ENCODE data around the gene SEMA3G.

Gene SEMA3G

DNA sequence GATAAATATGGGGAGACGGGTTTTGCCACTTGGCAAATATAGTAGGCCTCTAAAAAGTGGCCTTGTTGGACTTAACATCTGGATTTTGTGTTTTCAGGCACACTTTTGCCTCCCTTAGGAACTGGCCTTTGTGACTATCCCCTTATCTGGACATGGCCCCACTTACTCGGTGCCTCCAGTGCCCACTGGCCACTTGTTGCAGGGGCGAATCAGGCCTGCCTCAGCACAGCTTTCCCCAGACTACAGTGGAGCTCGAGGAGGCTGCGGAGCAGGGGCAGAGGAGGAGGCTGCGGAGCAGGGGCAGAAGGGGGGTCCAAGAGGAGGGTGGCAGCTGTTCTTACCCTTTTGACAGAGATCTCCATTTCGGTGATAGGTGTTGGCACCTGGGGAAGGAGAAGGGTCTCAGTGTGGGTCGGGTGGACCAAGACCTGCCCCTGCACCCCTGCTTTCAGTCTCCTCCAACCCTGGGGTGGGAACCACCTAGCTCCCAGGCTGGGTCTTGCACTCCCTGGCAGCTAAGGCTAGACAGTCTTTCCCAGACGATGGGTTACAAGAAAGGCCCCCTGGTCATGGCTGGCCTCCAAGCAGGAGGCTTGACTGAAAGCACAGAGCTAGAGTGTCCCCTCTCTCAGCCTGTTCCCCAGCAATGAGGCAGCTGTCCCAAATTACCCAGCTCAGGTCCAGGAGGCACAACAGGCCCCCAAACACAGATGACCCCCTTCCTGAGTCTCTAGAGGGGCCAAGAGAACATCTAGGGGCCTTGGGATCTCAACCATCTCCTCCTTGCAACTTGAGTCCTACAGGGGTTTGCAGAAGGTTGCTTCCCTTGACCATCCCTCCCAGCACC lies 6.1 kb downstream of the SEMA3G start:
- no peak for DNase-seq

DNA sequence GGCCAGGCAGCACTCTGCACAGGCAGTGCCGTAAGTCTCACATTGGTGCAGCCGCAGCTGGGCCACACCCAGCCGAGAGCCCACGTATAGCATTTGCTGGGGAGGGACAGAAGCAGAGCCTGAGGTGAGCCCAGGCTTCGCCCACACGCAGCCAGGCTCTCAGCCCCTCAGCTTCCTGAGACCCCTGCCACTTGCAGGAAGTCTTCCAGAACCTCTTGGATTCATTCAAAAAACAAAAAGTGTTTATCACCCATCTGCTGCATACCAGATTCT lies 6.9 kb downstream of the SEMA3G start:
- no peak for DNase-seq

DNA sequence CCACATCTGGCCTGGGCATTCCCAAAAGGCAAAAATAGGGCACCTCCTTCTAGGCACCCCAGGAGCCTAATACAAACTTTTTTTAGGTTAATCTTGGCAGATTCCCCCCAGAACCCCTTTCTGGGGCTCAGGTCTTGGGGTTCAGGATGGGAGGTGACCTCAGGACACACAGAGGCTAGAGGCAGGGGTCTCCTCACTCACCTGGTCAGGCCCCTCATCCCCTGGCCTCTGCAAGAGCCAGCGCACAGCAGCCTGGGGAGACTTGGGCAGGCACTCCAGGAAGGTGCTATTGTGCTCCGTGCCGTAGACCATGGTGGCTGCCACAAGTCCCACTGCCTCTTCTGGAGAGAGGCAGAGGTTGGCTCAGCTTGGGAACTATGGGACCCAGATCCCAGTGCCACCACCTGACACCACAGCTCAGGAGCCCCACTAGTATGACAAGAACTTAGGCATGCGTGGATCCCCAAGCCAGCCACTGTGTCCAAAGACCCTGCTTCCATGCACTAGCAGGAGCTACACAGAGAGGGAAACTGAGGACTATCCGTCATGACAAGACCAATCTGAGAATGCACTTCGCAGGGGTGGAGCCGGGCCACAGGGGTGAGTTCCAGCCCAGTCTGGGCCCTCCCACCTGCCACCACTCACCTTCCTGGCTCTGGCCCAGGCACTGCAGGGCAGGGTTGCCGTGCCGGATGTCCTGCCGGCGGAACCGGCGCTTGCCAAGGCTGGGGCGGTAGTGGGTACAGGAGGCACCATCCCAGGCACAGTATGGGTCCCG lies 7.4 kb downstream of the SEMA3G start:
- DNase-seq, result no peak

DNA sequence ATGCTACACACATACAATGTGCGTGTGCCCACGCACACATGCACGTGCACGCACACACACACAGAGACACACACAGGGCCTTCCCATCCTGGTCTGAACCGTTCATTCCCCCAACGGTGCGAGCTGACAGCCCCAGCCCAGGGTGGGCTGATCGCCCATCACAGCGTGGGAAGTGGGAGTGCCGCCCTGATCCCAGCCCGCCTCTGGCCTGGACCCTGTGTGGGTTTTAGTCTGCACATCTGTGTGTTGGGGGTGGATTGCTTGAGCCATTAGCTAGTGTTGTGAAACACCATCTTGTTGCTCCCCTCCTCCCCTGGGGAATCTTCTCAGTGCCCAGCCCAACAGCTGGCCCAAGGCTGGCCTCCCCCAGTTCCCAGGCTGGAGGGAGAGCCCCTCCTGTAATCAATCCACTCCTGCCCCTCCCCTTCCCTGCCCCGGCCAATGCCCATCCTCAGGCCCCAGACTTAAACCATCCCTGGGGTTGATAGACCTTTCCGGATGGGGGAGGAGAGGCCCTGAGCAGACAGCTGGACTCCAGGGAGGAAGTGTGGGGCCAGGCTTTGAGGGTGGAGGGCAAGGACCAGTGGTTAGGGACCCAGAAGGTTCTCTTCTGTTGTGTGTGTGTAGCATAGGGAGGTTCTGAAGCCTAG lies 8.3 kb downstream of the SEMA3G start:
- DNase-seq, result no peak

DNA sequence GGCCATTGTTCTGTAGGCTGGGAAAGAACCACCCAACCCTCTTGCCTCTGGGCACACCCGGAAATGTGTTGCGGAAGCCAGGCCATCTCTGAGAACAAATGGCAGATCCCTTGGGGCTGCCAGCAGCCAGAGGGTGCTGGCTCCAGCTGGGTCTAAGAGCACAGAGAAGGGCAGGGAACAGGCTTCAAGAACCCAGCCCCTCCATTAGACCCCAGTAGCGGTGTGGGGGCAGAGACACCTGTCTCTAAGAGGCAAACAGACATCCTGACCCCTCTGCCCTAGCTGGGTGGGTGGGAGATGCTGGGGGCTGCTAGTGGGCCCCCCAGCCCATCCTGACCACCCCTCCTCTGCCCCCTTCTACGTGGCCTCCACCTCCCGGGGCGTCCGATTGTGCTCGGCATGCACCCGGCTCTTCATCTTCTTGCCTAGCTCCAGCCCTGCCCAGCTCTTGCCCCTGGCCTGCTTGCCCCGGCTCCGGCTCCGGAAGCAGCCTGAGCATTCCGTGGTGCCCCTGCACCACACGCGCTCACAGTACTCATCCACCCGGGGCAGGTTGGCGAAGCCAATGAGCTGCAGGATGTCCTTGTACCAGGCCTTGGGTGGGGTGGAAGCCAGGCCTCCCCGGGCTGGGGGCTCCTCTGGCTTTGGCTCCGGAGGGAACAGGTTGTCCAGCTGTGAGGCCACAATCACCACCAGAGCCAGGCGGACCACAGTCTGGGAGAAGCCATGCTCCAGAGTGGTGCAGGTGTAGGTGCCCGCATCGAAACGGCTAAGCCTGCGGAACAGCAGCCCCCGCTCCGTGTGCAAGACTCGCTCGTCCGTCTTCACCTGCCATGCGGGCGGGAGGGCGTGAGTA lies 9.4 kb downstream of the SEMA3G start:
- no peak for DNase-seq

DNA sequence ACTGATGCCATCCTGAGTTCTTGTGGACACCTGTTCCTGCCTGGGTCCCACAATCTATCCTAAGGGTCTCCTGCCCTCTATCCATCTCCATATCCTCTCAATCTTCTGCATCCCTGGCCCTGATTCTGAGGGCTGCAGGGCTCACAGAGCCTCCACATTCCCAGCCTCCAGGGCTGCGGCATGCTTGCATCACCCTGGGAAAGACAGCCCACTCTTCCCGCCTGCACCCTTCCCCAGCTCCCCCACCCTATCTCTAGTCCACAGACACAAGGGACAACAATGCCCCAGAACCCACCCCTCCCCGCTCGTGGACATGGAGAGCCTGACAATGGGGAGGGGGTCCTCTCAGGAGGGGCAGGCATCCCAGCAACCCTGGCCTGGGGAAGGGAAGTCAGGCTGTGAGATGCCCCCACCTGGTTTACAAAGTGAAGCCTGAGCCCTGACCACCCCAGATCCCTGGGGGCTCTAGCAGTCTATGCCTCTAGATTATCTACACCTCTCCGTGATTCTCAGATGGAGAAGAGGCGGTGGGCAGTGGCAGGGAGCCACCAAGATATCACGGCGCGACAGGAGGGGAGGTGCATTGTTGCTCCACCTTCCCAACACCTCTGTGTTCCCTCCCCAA lies 10.3 kb downstream of the SEMA3G start:
- no peak for DNase-seq

DNA sequence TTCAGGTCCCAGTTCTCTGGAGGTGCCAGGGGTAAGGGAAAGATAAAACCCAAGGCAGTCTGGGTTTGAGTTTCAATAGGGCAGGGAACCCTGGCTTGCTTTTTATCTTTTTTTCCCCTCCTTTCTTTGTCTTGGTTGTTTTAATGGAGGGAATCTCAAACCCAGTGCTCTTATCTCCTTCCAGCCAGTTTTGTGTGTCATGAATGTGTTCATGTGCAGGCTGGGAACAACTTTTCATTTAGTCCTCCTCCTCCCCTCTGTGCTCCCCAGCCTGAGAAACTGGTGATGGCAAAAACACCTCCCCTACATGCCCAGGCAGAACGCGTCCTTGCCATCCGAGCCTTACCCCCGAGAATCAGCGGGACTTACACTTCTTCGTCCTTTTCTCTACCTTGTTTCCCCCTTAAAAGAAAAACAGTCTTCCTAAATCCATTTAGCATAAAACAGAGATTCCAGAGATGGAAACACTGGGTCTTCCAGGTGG lies 10.9 kb downstream of the SEMA3G start:
- no peak for DNase-seq

DNA sequence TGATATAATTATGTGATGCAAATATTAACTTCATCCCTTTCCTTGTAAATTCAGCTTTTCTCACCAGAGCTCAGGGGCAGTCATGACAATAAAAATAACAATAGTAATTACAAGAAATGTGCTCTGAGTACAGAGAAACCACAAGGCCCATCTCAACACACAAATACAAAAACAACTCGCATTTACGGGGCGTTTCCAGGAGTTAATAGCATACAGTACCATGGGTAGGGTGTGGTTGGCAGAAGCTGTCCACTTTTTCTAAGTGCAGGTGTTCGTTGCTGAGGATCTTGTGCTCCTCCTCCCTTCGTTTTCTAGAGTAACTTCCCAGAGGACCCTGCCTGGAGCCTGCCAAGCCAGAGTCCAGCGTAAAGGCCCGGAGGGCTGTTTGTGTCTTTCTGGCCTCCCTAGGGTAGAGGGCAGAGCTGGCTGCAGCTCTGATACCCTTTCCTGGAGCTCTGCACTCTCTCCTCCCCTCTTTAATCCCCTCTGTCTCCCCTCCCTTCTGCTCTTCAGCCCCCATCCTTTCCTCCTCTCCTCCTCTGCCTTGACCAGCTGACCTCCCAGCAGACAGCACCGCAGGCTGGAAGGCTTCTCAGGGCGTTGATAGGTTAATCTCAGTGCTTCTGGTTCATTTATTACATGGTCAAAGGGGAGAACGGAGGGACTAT lies 11.4 kb downstream of the SEMA3G start:
- DNase-seq, result no peak

DNA sequence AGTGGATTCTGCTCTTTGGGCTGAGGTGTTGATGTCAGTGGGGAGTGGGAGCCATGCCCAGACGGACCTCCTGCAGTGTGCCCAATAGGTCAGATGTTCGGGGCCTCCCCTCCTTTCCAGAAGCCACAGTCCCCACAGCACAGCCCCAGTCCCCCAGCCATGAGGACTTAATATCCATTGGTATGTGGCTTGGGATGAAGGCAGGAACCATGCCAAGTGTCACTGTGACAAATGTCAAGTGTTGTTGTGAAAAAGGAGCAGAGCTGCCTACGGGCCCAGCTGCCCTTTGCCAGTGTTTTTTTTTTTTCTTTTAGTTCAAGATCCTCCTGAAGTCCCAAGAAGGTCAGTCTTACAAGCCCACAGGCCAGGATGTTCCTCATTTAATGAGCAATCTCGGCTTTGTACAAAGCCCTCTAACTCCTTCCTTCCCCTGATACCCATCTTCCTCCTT lies 12.2 kb downstream of the SEMA3G start:
- no peak for DNase-seq

DNA sequence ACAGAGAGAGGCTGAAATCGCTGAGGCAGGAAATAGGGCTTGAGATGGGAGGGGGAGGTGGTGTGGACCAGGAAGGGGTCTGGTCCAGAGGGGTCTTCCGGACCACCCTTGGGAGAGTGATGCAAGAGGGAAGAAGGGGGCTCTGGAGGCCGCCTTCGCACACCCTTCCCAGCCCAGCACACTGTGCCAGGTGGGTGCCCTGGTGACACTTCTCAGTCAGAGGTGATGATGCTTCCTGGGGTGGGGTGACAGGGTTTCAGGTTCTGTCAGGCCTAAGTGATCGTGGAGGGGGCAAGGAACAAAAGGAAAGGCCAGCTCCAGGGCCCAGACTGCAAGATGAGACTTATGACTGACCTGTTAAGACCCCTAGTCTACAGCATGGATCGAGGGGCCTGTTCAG lies 12.7 kb downstream of the SEMA3G start:
- no peak for DNase-seq

DNA sequence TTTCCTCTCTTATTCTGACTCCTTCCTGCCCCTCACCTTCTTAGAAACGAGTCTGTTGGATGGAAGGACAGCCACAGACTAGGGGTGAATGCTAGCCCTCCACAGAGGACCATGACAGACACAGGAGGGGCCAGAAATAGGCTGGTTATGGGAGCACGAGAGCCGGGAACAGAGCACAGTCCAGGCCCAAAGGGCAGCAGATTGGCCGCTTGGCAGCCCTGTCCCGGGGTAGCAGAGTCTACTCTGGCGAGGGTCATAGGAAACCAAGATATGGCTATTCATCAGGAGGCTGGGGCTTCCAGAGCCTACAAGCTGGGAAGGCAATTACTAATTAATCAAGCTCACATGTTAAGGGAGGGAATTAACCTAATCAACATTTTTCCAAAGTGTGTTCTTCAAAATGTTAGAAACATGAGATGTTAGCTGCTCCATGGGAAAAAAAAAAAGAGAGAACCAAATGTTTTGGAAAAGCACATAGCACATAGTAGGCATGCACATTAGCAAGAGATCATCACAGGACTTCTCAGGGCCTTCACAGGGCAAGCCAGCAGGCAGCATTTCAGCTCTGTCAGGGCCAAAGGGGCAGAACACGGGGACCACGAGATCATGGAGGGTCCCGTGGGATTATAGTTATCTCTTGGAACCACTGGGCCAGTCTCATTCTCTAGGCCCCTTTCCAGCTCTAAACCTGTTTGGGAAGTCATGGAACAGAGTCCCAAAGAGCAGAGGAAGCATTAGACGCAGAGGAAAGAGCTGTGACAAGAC lies 13.3 kb downstream of the SEMA3G start:
- no peak for DNase-seq

DNA sequence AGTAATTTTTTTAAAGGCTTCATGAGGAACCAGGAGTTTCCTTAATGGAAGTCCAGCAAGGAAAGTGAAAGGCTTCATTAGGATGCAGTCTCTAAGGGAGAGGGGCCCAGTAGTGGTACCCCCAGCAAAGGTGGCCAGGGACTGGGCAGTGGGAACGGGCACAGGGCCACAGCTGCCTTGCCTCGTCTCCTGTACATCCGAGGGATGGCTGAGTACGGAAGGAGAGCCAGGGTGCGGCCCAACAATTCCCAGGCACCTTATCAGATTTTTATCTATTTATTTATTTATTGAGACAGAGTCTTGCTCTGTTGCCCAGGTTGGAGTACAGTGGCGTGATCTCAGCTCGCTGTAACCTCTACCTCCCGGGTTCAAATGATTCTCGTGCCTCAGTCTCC lies 14.5 kb downstream of the SEMA3G start:
- DNase-seq, result no peak

DNA sequence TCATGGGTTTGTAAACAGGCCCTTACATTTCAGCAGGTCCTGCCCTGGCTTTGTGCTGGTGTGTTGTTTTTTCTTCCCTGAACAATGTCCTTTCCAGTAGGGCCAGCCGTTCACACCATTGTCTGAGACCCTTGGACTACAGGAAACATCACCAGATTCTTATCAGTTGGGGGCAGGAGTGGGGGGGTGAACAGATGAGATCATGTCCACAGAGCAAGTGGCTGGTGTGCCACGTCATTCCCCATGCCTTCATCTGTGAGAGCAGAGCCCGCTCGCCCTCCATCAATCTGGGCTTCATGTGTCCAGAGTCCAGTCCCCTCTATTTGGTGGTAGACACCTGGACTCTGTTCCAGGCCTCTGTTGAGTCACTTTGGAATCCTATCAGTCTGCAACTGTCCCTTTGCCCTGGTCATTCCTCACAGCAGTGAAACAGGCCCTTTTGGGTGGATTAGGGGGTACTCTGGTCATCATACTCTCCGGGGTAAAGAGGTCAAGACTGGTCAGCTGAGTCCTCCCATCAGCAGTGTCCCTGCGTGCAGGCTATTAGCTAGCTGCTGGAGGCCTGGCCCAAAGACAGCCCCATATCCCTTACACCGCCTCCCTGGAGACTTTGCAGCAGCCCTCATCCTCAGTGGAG lies 15.0 kb downstream of the SEMA3G start:
- DNase-seq, result no peak

DNA sequence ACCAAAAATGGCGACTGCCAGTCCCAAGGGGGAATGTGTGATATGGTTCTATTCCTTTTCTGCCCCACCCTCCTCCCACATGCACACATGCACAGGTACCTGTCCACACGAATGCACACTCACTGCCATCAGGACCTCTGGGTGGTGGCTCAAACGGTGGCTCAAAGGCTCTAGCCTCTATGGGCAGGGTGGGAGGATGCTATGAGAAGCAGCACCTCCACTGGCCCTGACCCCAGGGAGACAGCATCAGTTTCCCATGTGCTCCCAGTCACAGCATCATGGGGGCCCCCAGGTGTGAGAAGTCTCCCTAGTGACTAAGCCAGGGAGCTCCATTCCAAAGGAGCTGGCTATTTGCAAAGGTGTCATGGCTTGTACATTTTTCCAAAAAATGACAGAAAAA lies 15.9 kb downstream of the SEMA3G start:
- DNase-seq, result no peak

DNA sequence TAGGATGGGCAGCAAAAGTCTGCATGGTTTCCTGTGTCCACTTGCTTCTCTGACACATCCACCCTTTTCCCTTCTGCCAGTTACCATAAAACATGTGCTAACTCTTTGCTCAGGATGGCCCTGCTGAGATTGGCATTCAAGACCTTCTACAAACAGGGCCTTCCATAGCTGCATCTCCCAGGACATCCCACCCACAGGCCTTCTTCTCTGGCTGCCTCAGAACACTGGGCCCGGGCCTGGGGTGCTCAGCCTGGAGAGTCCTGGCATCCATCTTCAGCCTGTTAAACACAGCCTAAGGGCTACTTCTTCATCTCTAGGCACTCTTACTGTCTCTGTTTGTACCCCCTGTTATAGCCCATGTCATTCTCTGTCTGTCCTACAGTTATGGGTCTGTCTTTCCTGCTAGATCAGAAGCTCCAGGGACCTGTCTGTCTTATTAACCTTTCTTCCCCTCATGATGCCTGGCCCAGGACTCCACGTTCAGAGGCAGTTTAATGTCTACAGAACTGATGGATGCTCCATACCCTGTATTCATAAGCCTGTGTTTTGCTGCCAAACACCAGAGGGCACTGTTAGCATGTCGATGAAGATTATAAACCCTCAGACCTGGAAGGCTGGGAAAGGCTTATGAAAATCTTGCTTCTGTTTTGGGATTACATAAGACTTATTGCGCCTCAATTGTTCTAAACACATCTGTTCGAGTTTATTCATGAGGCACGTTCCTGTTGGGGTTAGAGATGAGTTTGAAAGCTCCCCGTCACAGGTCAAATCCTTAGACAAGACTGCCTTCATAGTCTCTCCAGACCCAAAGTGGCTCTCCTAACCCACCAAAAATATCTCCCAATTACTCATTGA lies 16.5 kb downstream of the SEMA3G start:
- peak; percentile 51 for DNase-seq

DNA sequence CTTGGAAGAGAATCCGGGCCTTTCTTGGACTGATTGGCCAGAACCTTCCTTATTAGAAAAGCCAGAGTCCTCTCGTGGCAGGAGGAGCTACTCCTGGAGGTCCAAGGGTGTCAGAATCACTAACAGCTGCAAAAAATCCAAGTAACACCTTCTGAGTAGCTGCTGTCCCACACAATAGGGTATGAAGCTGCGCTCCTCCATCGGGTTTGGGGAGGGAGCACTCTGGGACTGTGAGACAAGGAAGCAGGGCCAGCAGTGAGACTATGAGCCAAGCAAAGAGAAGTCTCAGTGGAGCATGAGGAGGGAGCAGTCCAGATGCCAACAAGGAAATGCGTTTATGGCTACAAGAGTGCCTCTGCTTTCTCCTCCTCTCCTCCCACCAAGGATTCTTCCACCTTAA lies 21.7 kb downstream of the SEMA3G start:
- no peak for DNase-seq

DNA sequence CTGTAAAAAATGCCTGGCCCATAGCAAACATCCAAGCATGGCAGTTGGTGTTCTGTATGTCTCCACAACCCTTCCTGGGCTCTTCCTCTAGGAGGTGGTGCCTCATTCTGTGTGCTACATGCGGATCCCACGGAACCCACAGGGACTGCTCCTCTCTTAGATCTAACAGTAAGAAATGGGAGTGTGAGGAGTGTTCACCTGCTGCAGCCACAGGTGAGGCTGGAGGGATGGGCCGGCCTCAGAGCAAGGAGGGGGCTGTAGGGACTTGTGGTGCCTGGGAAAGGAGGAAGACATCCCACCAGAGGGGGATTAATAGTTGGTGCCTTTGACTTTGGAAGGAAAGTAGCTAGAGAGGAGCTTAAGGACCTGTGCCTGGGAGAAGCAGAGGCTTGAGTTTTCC lies 22.2 kb downstream of the SEMA3G start:
- DNase-seq, result no peak

DNA sequence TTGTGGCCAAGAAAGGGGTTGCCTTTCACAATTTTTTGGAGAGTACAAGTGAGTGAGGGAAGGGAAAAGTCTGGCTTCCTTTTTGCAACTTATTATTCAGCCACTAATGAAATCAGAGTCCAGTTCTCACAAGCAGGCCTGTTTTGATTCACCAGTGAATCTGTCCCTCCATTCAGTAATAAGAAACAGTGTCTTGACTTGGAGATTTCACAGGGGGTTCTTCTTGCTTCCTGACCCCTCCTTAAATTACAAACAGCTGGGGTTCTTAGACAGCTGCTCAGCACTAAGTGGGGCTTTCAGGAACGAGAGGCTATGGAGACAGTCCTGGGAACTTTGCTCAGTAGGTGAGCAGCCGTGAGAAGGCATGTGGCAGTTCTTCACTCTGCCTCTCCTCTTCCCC lies 24.5 kb downstream of the SEMA3G start:
- no peak for DNase-seq

DNA sequence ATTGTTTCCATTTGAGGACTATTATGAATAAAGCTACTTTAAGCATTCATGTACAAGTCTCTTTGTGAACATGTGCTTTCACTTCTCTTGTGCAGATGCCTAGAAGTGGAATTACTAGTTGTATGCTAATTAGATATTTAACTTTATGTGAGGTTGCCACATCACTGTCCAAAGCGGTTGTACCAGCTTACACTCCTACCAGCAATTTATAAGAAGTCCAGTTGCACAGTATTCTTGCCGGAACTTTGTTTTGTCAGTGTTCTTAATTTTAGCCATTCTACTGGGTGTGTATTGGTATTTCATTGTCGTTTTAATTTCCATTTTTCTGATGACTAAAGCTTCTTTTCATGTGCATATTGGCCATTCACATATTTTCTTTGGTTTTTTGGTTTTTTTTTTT lies 29.1 kb downstream of the SEMA3G start:
- DNase-seq, result no peak

DNA sequence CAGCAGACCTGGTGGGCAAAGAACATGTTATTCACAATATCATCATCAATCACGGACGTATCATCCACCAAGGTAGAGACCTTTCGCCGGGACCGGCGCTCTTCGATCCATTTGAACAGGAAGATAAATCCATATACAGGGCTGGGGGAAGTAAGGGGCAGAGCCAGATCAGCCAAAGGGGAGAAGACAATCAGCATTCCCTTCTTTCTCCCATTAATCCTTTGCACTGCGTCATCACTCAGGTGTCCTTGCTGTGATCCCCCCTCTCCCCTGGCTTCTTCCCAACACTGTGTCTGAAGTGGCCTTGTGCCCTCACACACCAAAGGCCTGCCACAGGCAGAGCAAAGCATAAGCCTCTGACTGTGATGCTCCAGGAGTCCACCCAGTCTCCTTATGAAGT lies 36.4 kb downstream of the SEMA3G start:
- DNase-seq, result no peak
